CD14-positive monocyte (primary cell): ENCODE measurements around the gene BAG1. TPM values are rescaled to one million over a fixed set of nuclear protein-coding genes. Genes with fewer than 3 reads are reported as not detected.

Experiments used
- DNase-seq, 3 donors: peaks; one replicate each; pipeline ENCODE4 v3.0.0-alpha.2; 2011 to 2022
- H2AFZ ChIP-seq: 2 replicates; pipeline ENCODE4 v1.6.0; 2012; ENCODE audit warnings: mild to moderate bottlenecking, low read depth, low read length, inconsistent platforms; ENCODE audit not compliant: insufficient read depth, poor library complexity, severe bottlenecking
- H3K27ac ChIP-seq, 2 donors: 1 replicate in 1 of 2; 2 replicates in 1 of 2; pipeline ENCODE4 v1.5.1; 2012 to 2013; ENCODE audit warnings: low read length in 2 of 2, control low read depth in 1 of 2, inconsistent platforms in 1 of 2, low read depth in 1 of 2, mild to moderate bottlenecking in 1 of 2
- H3K27me3 ChIP-seq, 2 donors: one replicate each; pipeline versions ENCODE4 v1.6.0 to v1.6.1; 2011 to 2013; ENCODE audit warnings: low read length in 2 of 2; ENCODE audit not compliant: control insufficient read depth in 2 of 2, insufficient read depth in 2 of 2
- H3K36me3 ChIP-seq, 2 donors: replicated peaks in 1 of 2; 1 replicate in 1 of 2; 2 replicates in 1 of 2; pipeline versions ENCODE4 v1.5.1 to v1.6.1; 2012 to 2013; ENCODE audit warnings: low read length in 2 of 2, control low read depth in 1 of 2, inconsistent platforms in 1 of 2, mild to moderate bottlenecking in 1 of 2; ENCODE audit not compliant: insufficient read depth in 2 of 2, control insufficient read depth in 1 of 2
- H3K4me1 ChIP-seq, 2 donors: 1 replicate in 1 of 2; 2 replicates in 1 of 2; pipeline versions ENCODE4 v1.5.1 to v1.6.1; 2012 to 2013; ENCODE audit warnings: low read length in 2 of 2, control low read depth in 1 of 2, inconsistent platforms in 1 of 2, mild to moderate bottlenecking in 1 of 2, moderate library complexity in 1 of 2; ENCODE audit not compliant: insufficient read depth in 2 of 2, control insufficient read depth in 1 of 2
- H3K4me2 ChIP-seq: replicated peaks from 2 replicates; pipeline ENCODE3; 2012; ENCODE audit warnings: low read length, moderate library complexity, mild to moderate bottlenecking; ENCODE audit not compliant: poor library complexity, severe bottlenecking; ENCODE audit errors: extremely low read depth
- H3K4me3 ChIP-seq, 3 experiments: fragments of 200-600 bp in 1 of 3; sonication (generic) in 1 of 3; replicated peaks in 1 of 3; 1 replicate in 2 of 3; 2 replicates in 1 of 3; pipeline ENCODE4 v1.5.1; 2011 to 2013; ENCODE audit warnings: low read length in 3 of 3, mild to moderate bottlenecking in 3 of 3, control low read depth in 2 of 3, low read depth in 2 of 3, inconsistent platforms in 1 of 3, moderate library complexity in 1 of 3
- H3K79me2 ChIP-seq: 2 replicates; pipeline ENCODE4 v1.6.0; 2012; ENCODE audit warnings: mild to moderate bottlenecking, control low read depth, inconsistent platforms, low read length, moderate library complexity; ENCODE audit not compliant: insufficient read depth
- H3K9ac ChIP-seq: 2 replicates; pipeline ENCODE4 v1.6.0; 2017; ENCODE audit warnings: low read length, mild to moderate bottlenecking; ENCODE audit not compliant: insufficient read depth, poor library complexity, severe bottlenecking
- H3K9me3 ChIP-seq, 2 donors: replicated peaks in 1 of 2; 1 replicate in 1 of 2; 2 replicates in 1 of 2; pipeline versions ENCODE4 v1.5.1 to v1.6.1; 2012 to 2013; ENCODE audit warnings: low read length in 2 of 2, control low read depth in 1 of 2; ENCODE audit not compliant: control insufficient read depth in 1 of 2, insufficient read depth in 1 of 2
- H4K20me1 ChIP-seq: 2 replicates; pipeline ENCODE4 v1.6.0; 2012; ENCODE audit warnings: mild to moderate bottlenecking, low read length, control low read depth, moderate library complexity; ENCODE audit not compliant: insufficient read depth
- H3K27ac Mint-ChIP-seq, 7 donors: one replicate each; pipeline ENCODE4 v1.8.0; 2020; ENCODE audit warnings: mild to moderate bottlenecking in 7 of 7, mixed read lengths in 7 of 7, moderate library complexity in 6 of 7, inconsistent platforms in 2 of 7
- H3K27me3 Mint-ChIP-seq, 3 donors: one replicate each; pipeline ENCODE4 v1.8.0; 2021 to 2022; ENCODE audit warnings: low read depth in 3 of 3, mild to moderate bottlenecking in 3 of 3, mixed read lengths in 3 of 3, moderate library complexity in 3 of 3, inconsistent platforms in 1 of 3
- H3K36me3 Mint-ChIP-seq, 2 donors: one replicate each; pipeline ENCODE4 v1.8.0; 2020; ENCODE audit warnings: mixed read lengths in 2 of 2, inconsistent platforms in 1 of 2, mild to moderate bottlenecking in 1 of 2
- H3K4me1 Mint-ChIP-seq: one replicate; pipeline ENCODE4 v1.8.0; 2020; ENCODE audit warnings: mild to moderate bottlenecking, mixed read lengths
- H3K4me3 Mint-ChIP-seq, 2 donors: one replicate each; pipeline ENCODE4 v1.8.0; 2020; ENCODE audit warnings: mild to moderate bottlenecking in 2 of 2, mixed read lengths in 2 of 2, moderate library complexity in 1 of 2
- H3K9me3 Mint-ChIP-seq, 7 donors: one replicate each; pipeline ENCODE4 v1.8.0; 2020 to 2022; ENCODE audit warnings: mixed read lengths in 7 of 7, mild to moderate bottlenecking in 6 of 7, moderate library complexity in 6 of 7, inconsistent platforms in 2 of 7
- WGBS: methylation state at CpG from one replicate; pipeline ENCODE4 v1.1.5; 2013; ENCODE audit warnings: missing lambda C conversion rate; ENCODE audit not compliant: insufficient coverage; 5-methylcytosine and 5-hydroxymethylcytosine counted together
- intact Hi-C, 2 donors: fragments of 100-400 bp; cut with micrococcal nuclease; formaldehyde crosslinking; loops; one replicate each; pipeline versions ENCODE4 v1.15.0 to v1.15.1; 2023
- polyA plus RNA-seq, 3 donors: library from polyadenylated mRNA; depleted of rRNA in 1 of 3; unstranded in 2 of 3; stranded (reverse) in 1 of 3; fragments of 300-500 nt in 2 of 3; fragments of >200 nt in 1 of 3; fragmentation: Illumina TruSeq in 2 of 3; gene quantifications; 1 replicate in 2 of 3; 2 replicates in 1 of 3; pipeline ENCODE4 v1.2.3, GENCODE V29; 2012 to 2021
- TF ChIP-seq, protein P1 (sequence below): fragments of 200-600 bp; IDR thresholded peaks from one replicate; pipeline ENCODE4 v1.8.0; 2022; ENCODE audit warnings: antibody characterized with exemption, mild to moderate bottlenecking

BAG1 gene
- polyA plus RNA-seq, 3 donors: 41.8 to 94.5 (median 93.6) TPM

DNA sequence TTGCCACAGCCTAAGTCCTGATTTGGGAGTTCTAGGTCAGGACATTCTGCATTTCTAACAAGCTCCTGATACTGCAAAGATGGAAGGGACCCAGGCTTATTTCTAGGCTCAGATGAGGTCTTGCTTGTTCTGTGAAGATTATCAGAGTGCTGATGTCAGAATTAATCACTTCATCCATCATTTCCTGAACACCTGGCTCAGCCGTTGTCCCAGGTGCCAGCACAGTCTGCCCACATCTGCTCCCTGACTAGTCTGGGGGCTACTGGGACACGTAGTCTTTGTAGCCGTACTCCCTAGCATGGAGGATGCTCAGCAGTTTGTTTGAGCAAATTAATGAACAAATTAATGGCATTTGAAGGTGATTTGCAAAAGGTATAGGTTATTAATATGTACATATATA lies 42.5 kb downstream of the BAG1 start:
- Histone ChIP-seq H3K79me2 (no peaks in the 10 kb centered on the region), H3K4me1 (peaks cover 29 to 32% of the 10 kb centered on the region in 2 donors), H2AFZ (no peak overlapping the region), H3K4me2 (no peak overlapping the region), H3K9ac (no peak overlapping the region), H3K36me3 (no peaks in the 10 kb centered on the region), H4K20me1 (no peaks in the 10 kb centered on the region), H3K27me3 (no peaks in the 10 kb centered on the region), H3K4me3 (no peak overlapping the region), H3K9me3 (no peaks in the 10 kb centered on the region), H3K27ac (peak overlapping the region in 1 of 2 donors; percentile 83)
- Mint-ChIP-seq H3K9me3 (peaks cover 0 to 2% (median 0%) of the 10 kb centered on the region in 7 donors), H3K36me3 (no peaks in the 10 kb centered on the region), H3K4me3 (no peak overlapping the region), H3K4me1 (peaks cover 33% of the 10 kb centered on the region), H3K27me3 (peaks cover 0 to 1% (median 1%) of the 10 kb centered on the region in 3 donors), H3K27ac (no peak overlapping the region)
- WGBS: no CpG with 5 or more reads among the region's 3 CpGs
- TF ChIP-seq, protein P1, sequence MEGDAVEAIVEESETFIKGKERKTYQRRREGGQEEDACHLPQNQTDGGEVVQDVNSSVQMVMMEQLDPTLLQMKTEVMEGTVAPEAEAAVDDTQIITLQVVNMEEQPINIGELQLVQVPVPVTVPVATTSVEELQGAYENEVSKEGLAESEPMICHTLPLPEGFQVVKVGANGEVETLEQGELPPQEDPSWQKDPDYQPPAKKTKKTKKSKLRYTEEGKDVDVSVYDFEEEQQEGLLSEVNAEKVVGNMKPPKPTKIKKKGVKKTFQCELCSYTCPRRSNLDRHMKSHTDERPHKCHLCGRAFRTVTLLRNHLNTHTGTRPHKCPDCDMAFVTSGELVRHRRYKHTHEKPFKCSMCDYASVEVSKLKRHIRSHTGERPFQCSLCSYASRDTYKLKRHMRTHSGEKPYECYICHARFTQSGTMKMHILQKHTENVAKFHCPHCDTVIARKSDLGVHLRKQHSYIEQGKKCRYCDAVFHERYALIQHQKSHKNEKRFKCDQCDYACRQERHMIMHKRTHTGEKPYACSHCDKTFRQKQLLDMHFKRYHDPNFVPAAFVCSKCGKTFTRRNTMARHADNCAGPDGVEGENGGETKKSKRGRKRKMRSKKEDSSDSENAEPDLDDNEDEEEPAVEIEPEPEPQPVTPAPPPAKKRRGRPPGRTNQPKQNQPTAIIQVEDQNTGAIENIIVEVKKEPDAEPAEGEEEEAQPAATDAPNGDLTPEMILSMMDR: no peak
- no peak for DNase-seq
- intact Hi-C loops: loop anchor here in 1 of 2 donors (5.0 to 10.0 kb wide), 2 partner anchors 47 to 140 kb away; no protein-coding TSS in a partner anchor

DNA sequence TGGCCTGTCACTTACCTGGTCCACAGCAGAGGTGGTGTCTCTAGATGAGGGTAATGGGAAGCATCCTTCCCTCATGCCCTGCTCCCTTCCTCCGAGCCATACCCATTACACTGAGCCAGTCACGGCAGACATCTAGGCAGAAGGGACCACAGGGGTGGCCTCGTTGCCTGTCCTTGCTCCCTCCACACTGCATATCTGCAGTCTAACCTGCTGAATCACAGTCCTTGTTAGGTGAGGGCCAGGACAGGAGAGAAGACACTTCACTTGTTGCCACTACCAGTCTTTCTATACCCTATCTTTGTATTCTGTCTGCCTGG lies 43.0 kb downstream of the BAG1 start:
- peak overlapping the region in 6 of 7 donors; percentile 53 to 82 (median 70) for H3K27ac Mint-ChIP-seq
- Histone ChIP-seq H3K4me1 (peaks cover 25 to 27% of the 10 kb centered on the region in 2 donors), H3K4me2 (peak overlapping the region; percentile 56), H3K79me2 (no peaks in the 10 kb centered on the region), H4K20me1 (no peaks in the 10 kb centered on the region), H3K27ac (peak overlapping the region; percentile 52 to 83), H3K9ac (peak overlapping the region; percentile 27), H3K9me3 (no peaks in the 10 kb centered on the region), H3K36me3 (no peaks in the 10 kb centered on the region), H2AFZ (peak overlapping the region; percentile 82), H3K27me3 (no peaks in the 10 kb centered on the region), H3K4me3 (peak overlapping the region in 1 of 3 experiments; percentile 54)
- peaks cover 0 to 3% (median 1%) of the 10 kb centered on the region in 3 donors for H3K27me3 Mint-ChIP-seq
- H3K4me1 Mint-ChIP-seq: peaks cover 28% of the 10 kb centered on the region
- WGBS: 100% methylated on average over 2 of the region's 3 CpGs
- TF ChIP-seq, protein P1: no peak
- intact Hi-C loops: loop anchor here in 1 of 2 donors (5.0 to 10.0 kb wide), 2 partner anchors 47 to 139 kb away; no protein-coding TSS in a partner anchor
- peak overlapping the region; percentile 39 to 70 for H3K4me3 Mint-ChIP-seq
- H3K36me3 Mint-ChIP-seq: no peaks in the 10 kb centered on the region
- no peak for DNase-seq
- peaks cover 0 to 2% (median 0%) of the 10 kb centered on the region in 7 donors for H3K9me3 Mint-ChIP-seq
